MM.1S (cell line): ENCODE results near the gene POC1A.

Experiments
- DNase-seq: peaks from one replicate; pipeline ENCODE4 v3.0.0-alpha.2; 2015
- H2AFZ ChIP-seq: fragments of 300-600 bp; sonication (generic); 2 replicates; pipeline ENCODE4 v1.6.0; 2016; ENCODE audit warnings: antibody characterized with exemption, low read length
- H3F3A ChIP-seq: fragments of 300-600 bp; sonication (generic); 2 replicates; pipeline ENCODE4 v1.6.1; 2016; ENCODE audit warnings: mild to moderate bottlenecking, antibody characterized with exemption, low read length, moderate library complexity, mixed read lengths; ENCODE audit not compliant: insufficient read depth
- H3K27ac ChIP-seq: fragments of 300-600 bp; sonication (generic); 2 replicates; pipeline ENCODE4 v1.5.1; 2016; ENCODE audit warnings: mild to moderate bottlenecking, low read length
- H3K27me3 ChIP-seq: fragments of 300-600 bp; sonication (generic); replicated peaks from 2 replicates; pipeline ENCODE4 v1.6.0; 2016; ENCODE audit warnings: low read length; ENCODE audit not compliant: insufficient read depth
- H3K36me3 ChIP-seq: fragments of 300-600 bp; sonication (generic); replicated peaks from 2 replicates; pipeline ENCODE4 v1.6.1; 2016; ENCODE audit warnings: mild to moderate bottlenecking, low read length, mixed read lengths; ENCODE audit not compliant: insufficient read depth
- H3K4me1 ChIP-seq: fragments of 300-600 bp; sonication (generic); 2 replicates; pipeline ENCODE4 v1.6.1; 2016; ENCODE audit warnings: low read length, mixed read lengths
- H3K4me2 ChIP-seq: fragments of 300-600 bp; sonication (generic); 2 replicates; pipeline ENCODE4 v1.6.0; 2016; ENCODE audit warnings: low read depth, low read length
- H3K4me3 ChIP-seq: fragments of 300-600 bp; sonication (generic); 2 replicates; pipeline ENCODE4 v1.5.1; 2016; ENCODE audit warnings: low read length, mixed read lengths
- H3K79me2 ChIP-seq: fragments of 300-600 bp; sonication (generic); 2 replicates; pipeline ENCODE4 v1.6.1; 2016; ENCODE audit warnings: mixed run types, low read length, mixed read lengths
- H3K9ac ChIP-seq: fragments of 300-600 bp; sonication (generic); 2 replicates; pipeline ENCODE4 v1.6.1; 2016; ENCODE audit warnings: low read length, mixed read lengths
- H3K9me2 ChIP-seq: fragments of 300-600 bp; sonication (generic); replicated peaks from 2 replicates; pipeline ENCODE4 v1.6.1; 2016; ENCODE audit warnings: mild to moderate bottlenecking, low read length, mixed read lengths; ENCODE audit not compliant: insufficient read depth
- H3K9me3 ChIP-seq: fragments of 300-600 bp; sonication (generic); replicated peaks from 2 replicates; pipeline ENCODE4 v1.6.1; 2016; ENCODE audit warnings: mild to moderate bottlenecking, low read length, mixed read lengths; ENCODE audit not compliant: insufficient read depth
- H4K20me1 ChIP-seq: fragments of 300-600 bp; sonication (generic); 2 replicates; pipeline ENCODE4 v1.6.1; 2016; ENCODE audit warnings: mild to moderate bottlenecking, low read length, moderate library complexity, mixed read lengths; ENCODE audit not compliant: insufficient read depth
- CTCF ChIP-seq: fragments of 300-600 bp; sonication (generic); IDR thresholded peaks from 2 replicates; pipeline ENCODE4 v1.5.1; 2016; ENCODE audit warnings: antibody characterized with exemption, low read length, mixed read lengths
- EZH2 ChIP-seq: fragments of 300-600 bp; sonication (generic); optimal IDR thresholded peaks from 2 replicates; pipeline ENCODE3; 2017; ENCODE audit warnings: low read depth, mild to moderate bottlenecking, antibody characterized with exemption, low read length, mixed read lengths
- EZH2phosphoT487 ChIP-seq: fragments of 300-600 bp; sonication (generic); IDR thresholded peaks from 2 replicates; pipeline ENCODE4 v1.6.1; 2018; ENCODE audit warnings: antibody characterized with exemption, low read length

POC1A gene

DNA sequence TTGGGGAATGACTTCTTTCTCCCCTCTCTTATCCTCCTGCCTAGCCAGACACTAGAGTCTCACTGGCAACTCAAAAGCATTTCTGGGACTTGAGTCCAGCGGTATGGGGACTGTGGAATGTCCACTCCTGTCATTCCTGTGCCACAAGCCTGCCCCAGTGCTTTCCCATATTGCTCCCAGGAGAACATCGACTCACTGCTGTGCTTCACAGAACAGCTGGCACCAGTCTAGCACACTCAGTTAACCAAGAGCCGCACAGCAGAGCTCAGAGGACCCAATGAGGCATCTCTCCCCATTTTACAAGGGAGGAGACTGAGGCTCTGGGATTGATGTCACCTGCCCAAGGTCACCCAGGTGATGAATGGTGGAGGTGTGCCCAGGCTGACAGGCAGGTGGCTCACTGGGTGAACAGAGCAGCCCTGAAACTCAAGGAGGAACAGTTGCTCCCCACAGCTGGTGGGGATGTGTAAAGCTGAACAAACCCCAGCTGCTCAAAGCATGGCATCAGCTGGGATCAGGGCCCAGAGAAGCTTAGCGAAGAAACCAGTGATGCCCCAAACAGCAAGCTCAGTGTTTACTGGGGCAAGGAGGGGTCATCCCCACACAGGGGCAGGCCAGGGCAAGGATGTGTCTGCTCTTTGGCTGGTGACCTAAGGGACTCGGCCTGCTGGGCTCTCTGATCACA lies 62.5 kb downstream of the POC1A start:
- Histone ChIP-seq H3K79me2 (no peaks in the 10 kb centered on the region), H3K27me3 (no peaks in the 10 kb centered on the region), H3K9ac (no peak overlapping the region), H3K4me1 (no peaks in the 10 kb centered on the region), H3K9me3 (no peaks in the 10 kb centered on the region), H3K27ac (no peak overlapping the region), H3K4me2 (no peak overlapping the region), H3K4me3 (no peak overlapping the region), H4K20me1 (no peaks in the 10 kb centered on the region), H3F3A (no peaks in the 10 kb centered on the region), H3K36me3 (no peaks in the 10 kb centered on the region), H3K9me2 (no peaks in the 10 kb centered on the region), H2AFZ (no peak overlapping the region)
- no peak for DNase-seq
- no peak for TF ChIP-seq EZH2phosphoT487

- Histone ChIP-seq H3K9me3 (no peaks in the 10 kb centered on the region), H3K4me2 (no peak overlapping the region), H3K27ac (no peak overlapping the region), H3K79me2 (no peaks in the 10 kb centered on the region), H3K27me3 (no peaks in the 10 kb centered on the region), H3K9me2 (no peaks in the 10 kb centered on the region), H3K9ac (no peak overlapping the region), H4K20me1 (no peaks in the 10 kb centered on the region), H3K4me1 (no peaks in the 10 kb centered on the region), H3K36me3 (no peaks in the 10 kb centered on the region), H3F3A (no peaks in the 10 kb centered on the region), H2AFZ (no peak overlapping the region), H3K4me3 (no peak overlapping the region)
- TF ChIP-seq CTCF (no peak), EZH2phosphoT487 (no peak), EZH2 (no peak)
- DNase-seq = no peak
Observed at GRCh38 chr3:52090933-52091468, 63.2 kb downstream of the POC1A start.

DNA sequence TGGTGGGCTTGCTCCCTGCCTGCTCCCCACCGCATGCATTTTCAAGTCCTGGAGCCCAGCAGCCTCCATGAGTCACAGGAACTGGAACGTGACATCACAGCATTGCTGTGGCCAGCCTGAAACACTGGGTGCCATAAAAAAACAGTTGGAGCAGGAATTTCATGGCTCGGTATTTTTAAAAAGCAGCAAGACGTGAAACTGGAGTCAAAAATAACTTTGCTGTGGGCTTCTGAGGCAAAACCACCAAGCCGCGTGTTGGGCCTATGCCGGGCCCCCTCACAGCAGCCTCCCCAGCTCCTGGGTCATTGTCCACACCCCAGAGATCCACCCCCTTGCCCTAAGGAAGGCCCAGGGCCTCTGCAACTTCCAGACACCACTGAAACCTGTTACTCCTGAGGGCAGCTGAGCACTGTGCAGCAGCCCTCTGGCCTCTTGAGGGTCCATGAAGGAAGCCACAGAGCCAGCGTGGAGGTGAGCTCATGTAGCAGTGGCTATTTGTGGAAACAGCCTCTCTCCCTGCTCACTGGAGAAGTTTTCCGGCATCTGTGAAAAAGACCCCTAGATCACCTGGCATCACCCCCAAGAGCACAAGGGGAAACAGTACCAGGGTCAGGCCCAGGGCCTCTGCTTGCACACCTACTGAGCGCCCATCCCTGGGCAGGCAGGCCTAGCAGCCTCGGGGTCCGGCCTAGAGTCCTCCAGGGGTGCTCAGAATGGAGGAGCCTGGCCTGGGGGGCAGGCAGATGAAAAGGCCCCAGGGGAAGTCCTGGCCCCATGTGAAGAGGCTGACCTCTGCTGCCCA lies 63.9 kb downstream of the POC1A start:
- no peaks in the 10 kb centered on the region for H3K27me3 ChIP-seq
- H3K79me2 ChIP-seq = no peaks in the 10 kb centered on the region
- H3K9me3 ChIP-seq = no peaks in the 10 kb centered on the region
- no peaks in the 10 kb centered on the region for H3K9me2 ChIP-seq
- no peaks in the 10 kb centered on the region for H3K4me1 ChIP-seq
- H3K4me2 ChIP-seq = no peak overlapping the region
- DNase-seq = no peak
- H3K36me3 ChIP-seq = no peaks in the 10 kb centered on the region
- no peak for TF ChIP-seq EZH2phosphoT487
- no peak for TF ChIP-seq CTCF
- TF ChIP-seq EZH2 = no peak
- no peak overlapping the region for H3K4me3 ChIP-seq
- H3F3A ChIP-seq = no peaks in the 10 kb centered on the region
- no peak overlapping the region for H2AFZ ChIP-seq
- no peaks in the 10 kb centered on the region for H4K20me1 ChIP-seq
- no peak overlapping the region for H3K9ac ChIP-seq
- H3K27ac ChIP-seq = no peak overlapping the region
